Measurements from ENCODE around the gene KCTD4.
"Not testable (repeated sequence)": the region's sequence is repeated elsewhere in the genome, so short reads cannot be mapped to it uniquely, and the experiment has no call there.

Gene KCTD4

GRCh38 chr13:45215392-45216077, 14.7 kb upstream of the KCTD4 start:
- no peak for DNase-seq (ENCODE audit: low read depth)

- no peak for DNase-seq (ENCODE audit: low read depth)
Observed at GRCh38 chr13:45209229-45209628, 8.4 kb upstream of the KCTD4 start.

GRCh38 chr13:45208132-45208531, 7.3 kb upstream of the KCTD4 start:
- no peak for DNase-seq (ENCODE audit: low read depth)

DNA sequence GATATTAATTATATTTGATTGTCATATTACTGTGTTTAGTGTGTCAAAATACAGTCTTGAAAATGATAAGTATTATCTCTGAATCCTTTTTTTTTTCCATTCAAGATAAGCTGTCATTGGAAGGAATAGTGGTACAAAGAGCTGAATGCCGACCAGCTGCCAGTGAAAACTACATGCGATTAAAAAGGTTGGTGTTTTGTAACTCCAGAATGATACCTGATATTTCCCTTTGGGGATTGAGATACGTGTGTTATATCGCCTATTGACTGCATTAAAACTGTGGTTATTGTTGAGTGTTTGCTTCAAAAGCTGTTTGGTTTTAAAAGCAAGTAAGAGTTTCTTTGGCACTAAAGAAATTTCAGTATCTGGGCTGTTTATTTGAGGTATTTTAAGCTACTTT, 6.5 kb upstream of the KCTD4 start:
- no peak for DNase-seq (ENCODE audit: low read depth)

DNA sequence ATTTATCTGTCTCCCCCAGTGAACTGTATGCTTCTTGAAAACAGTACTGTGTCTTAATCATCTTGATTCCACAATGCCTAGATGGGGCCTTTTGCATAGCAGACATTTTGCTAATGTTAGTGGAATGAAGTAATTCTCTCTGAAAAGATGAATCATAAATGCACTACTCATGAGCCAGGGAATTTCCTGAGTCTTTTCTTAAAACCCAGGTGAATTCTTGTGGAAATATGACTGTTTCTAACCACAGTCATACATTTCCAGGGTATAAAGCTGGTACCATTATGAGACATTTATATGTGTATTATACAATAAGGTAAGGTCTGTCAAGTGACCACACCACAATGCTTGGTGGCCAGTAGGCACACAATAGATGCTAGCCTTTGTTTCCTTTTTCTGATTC, 5.5 kb upstream of the KCTD4 start:
- no peak for DNase-seq (ENCODE audit: low read depth)

DNA sequence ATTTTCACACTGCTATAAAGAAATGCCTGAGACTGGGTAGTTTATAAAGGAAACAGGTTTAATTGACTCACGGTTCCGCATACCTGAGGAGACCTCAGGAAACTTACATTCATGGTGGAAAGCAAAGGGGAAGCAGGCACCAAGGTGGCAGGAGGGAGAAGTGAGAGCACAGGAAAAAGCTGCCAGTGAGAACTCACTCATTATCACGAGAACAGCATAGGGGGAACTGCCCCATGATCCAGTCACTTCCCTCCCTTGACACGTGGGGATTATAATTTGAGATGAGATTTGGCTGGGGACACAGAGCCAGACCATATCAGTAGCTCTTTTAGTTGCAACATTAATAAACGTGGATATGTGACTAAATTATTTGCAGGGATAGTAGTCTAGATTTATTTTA, 4.3 kb upstream of the KCTD4 start:
- no peak for DNase-seq (ENCODE audit: low read depth)

DNA sequence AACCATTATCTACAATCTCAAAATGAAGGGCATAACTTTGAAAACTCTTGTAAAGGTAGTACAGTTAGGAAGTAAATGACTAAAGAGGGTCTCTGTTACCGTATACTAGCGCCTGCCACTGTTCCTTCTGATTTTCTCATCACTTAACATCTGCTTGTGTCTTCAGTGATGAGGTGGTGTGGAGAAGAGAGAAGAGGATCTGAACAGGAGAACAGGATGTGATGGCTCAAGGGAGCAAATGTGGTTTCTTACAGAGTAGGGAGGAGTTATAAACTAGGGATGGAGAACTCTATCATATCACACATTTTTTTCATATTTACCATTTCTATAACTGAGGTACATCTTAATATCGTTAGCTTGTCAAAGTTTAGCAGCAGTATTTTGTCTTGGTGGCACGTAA, 1.1 kb downstream of the KCTD4 start:
- DNase-seq (ENCODE audit: low read depth) = no peak

DNA sequence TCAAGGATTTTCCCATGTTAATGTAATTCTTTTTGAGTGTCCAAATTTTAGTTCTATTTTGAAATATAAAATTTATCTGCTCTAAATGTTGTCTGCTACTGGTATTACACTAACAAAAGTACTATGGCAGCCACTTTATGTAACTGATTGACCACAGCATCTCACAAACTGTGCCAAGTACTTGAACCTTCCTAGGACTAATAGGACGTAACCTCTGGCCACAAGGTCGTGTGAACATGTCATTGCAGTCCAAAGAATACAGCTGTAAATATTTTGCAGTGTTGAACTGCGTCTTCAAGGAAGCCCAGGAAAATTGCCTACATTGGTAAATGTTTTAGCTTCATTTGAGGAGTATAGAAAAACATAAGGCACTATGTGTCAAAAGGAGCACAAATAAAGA, 1.9 kb downstream of the KCTD4 start:
- DNase-seq (ENCODE audit: low read depth) = no peak

GRCh38 chr13:45198041-45198440, 2.8 kb downstream of the KCTD4 start:
- DNase-seq (ENCODE audit: low read depth) = no peak

DNA sequence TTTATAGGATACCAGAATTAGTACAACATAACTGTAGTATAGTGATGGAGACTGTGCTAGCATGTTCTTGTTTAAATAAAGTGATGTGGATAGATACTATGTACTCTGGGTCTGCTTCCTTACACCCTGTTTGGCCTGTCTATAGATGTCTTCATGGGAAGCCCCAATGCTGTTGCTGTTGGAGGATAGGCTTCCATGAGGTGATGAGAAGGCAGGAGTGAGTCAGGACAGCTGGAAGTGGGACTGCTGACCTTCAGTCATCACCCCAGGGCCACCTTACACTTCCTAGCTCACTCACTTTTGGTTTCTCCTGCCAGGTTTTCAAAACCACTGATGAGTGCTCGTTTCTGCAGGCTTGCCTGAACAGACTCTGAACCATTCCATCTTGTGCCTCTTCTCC, 4.2 kb downstream of the KCTD4 start:
- DNase-seq (ENCODE audit: low read depth) = no peak

GRCh38 chr13:45196096-45196495, 4.7 kb downstream of the KCTD4 start:
- DNase-seq (ENCODE audit: low read depth) = no peak

GRCh38 chr13:45195421-45195820, 5.4 kb downstream of the KCTD4 start:
- DNase-seq (ENCODE audit: low read depth) = no peak

DNA sequence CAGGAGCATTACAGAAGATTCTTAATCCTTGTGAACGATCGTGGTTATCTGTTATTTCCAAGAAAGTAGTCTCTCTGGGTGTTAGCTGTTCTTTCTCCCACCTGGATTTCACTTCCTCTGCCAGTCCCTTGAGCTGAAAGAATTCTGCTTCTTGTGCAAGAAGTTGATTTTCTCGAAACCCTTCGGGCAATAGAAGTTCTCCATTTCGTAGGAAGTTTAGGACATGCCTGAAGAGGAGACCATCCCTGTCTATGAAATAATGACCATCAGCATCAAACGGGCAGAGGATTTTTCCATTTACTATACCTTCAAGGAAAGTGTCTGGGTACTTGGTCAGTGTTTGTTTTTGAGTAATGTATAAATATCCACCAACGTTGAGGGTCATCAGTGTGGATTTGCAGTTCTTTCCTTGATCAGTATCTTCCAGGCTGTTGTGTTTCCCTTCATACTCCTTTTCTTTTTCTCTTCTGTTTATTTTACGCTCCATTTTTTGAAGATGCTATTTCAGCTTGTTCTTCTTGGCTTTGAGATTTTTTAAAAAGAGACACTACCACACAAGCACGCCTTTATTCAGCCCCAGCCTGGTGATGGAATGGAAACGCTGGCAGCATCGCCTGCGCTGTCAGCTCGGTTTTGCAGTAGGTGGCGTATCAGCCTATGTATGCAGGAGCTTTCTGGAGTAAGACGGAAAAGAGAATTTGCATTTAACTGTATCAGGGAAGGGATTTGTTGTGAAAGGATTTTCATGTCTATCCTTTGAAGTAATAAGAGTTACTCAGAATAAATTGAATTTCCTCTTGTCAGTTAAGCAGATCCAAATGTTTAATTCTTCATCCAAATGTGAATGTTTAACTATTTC, 6.5 kb downstream of the KCTD4 start:
- DNase-seq (ENCODE audit: low read depth) = no peak

GRCh38 chr13:45191874-45192273, 9.0 kb downstream of the KCTD4 start:
- DNase-seq (ENCODE audit: low read depth) = no peak

GRCh38 chr13:45189511-45189910, 11.3 kb downstream of the KCTD4 start:
- not testable (repeated sequence) for DNase-seq (ENCODE audit: low read depth)

- not testable (repeated sequence) for DNase-seq (ENCODE audit: low read depth)
Observed at GRCh38 chr13:45189077-45189476, 11.8 kb downstream of the KCTD4 start.

DNA sequence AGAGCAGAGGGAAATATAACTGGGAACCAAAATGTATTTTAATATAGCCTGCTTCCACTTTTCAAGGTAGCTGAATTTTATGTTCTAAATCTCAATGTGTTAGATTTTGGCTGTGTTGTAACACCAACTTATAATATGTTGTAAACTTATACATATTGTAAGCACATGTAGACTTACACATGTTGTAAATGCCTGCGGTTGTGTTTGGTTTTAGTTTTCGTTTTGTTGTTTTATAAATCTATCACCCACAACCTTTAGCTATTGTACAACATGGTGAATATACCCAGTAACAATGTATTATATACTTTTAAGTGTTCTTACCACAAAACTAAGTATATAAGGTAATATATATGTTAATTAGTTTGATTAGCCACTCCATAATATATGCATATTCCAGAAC, 15.6 kb downstream of the KCTD4 start:
- no peak for DNase-seq (ENCODE audit: low read depth)

- no peak for DNase-seq (ENCODE audit: low read depth)
Observed at GRCh38 chr13:45184693-45185092, 16.2 kb downstream of the KCTD4 start.

DNA sequence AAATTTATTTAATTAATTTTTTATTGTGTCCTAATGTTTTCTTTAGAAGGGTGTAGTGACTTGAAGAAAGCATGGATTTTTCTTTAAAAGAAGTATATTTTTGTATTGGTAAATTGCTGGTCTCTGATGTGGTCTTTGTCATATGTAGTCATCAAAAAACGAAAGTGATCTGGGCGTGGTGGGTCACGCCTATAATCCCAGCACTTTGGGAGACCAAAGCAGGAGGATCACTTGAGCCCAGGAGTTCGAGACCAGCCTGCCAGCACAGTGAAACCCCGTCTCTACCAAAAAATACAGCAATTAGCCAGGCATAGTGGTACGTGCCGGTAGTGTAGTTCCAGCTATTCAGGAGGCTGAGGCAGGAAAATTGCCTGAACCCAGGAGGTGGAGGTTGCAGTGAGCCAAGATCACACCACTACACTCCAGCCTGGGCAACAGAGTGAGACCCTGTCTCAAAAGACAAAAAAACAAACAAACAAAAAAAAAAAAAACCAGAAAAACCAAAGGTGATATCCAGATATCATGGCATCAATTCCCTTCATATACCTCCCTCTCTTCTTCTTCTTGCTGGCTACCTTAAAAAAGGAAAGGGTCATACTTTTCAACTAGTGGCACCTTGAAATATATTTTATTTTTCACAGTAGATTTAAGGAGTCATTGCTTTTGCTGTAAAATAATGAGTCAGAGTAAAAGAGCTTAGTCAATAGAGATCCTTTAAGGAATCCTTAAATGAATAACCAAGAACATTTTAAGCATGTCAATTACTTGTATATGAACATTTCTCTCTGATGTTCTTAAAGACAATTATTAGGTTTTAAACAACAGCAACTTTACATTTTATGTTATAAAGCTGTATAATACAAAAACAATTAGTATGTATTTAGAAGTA, 19.9 kb downstream of the KCTD4 start:
- no peak for DNase-seq (ENCODE audit: low read depth)

DNA sequence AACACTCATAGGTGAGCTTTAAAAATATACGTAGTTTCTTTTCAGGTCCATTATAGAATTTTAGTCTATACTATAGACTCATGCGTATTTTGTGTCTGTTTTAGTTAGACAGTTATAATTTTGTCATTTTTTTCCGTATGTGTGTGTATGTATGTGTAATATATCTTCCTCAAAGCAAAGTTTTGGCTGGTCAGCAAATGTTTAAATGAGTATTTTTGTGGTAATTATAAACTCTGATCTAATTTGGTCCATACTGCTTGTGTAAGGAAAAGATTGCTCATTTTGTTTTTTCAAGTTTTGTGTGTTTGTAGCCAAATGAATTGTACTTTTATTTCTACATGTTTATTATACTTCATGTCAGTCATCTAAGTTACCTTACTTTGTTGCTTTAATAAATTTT, 20.5 kb downstream of the KCTD4 start:
- DNase-seq (ENCODE audit: low read depth) = no peak

DNA sequence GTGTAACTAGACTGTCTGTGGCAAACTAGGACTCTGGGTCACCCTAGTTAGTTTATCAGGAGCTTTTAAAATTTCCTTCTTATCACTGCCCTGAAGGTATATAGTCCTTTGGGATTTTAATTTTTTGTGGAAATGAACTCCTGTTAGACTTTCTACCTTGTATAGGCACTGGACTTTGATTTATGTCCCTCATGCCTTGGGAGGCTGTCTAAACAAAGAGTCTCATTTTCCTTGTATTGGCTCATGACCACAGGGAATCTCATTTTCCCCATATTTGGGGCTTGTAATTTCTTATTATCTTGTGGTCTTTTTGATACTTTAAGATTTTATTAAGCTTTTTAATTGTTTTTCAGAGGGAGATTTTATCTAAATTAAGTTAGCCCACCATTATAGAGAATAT, 21.4 kb downstream of the KCTD4 start:
- DNase-seq (ENCODE audit: low read depth) = no peak

GRCh38 chr13:45178349-45179162, 22.3 kb downstream of the KCTD4 start:
- DNase-seq (ENCODE audit: low read depth) = no peak

All from stimulated activated CD4-positive, alpha-beta T cell treated with anti-CD3 and anti-CD28 coated beads, Interleukin-2, amount 100 ng/mL, for 4 hours (primary cell).